ENCODE measurements around the gene KLF11.

- TF ChIP-seq POLR2A (IDR thresholded peaks at IDR 0.05; ENCODE audit: low read length): no peak
- TF ChIP-seq GATA1 (IDR thresholded peaks at IDR 0.05; ENCODE audit: low read depth, low read length): no peak
Observed at GRCh38 chr2:10095175-10095574, 51.8 kb downstream of the KLF11 start.
